SHP77 treated with DMSO at 0.1 percent for 48 hours (cell line): ENCODE measurements around the gene RINL.
A peak's percentile ranks its signal among the peaks of the same experiment; 100 is the strongest.

Source experiments
- DNase-seq: peaks from one replicate; lab custom pipeline; 2025; lab: John Stamatoyannopoulos, UW

RINL gene, protein sequence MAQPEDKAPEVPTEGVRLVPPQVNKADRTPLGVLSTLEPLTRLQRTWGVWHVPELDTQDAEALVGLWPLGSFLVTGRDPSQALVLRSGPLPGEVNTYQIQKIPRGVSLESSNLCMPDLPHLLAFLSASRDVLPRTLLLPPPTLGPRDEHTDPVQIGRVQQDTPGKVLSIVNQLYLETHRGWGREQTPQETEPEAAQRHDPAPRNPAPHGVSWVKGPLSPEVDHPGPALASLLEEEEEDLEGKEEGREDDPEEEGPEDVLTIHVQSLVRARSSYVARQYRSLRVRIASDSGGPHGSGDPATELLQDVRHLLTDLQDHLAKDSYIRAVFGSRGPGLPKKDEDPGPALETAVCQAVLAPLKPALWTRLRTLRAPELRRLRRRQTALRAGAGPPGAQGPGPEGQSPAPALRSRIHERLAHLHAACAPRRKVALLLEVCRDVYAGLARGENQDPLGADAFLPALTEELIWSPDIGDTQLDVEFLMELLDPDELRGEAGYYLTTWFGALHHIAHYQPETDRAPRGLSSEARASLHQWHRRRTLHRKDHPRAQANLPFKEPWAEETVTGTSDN

GRCh38 chr19:38877781-38878574, at the start of gene RINL:
RINL (minus strand) TSS chr19:38878275; CDS start chr19:38876742, 1,533 bp downstream.
- peak; percentile 99 for DNase-seq

DNA sequence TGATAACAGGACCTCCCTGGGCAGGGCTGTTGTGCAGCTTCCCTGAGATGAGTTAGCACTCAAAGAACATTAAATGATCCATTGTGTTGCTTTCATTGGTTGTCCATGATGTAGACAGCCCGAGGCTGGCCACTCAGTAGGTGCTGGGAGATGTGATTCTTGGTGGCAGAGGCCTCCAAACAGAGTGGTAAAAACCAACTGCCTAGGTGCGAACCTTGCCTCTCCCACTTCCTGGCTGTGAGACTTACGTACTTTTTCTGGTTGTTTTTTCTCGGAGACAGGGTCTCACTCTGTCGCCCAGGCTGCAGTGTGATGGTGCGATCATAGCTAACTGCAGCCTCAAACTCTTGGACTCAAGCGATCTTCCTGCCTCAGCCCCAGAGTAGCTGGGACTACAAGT, 46.3 kb upstream of the RINL start:
- no peak for DNase-seq

GRCh38 chr19:38922482-38922881, 44.4 kb upstream of the RINL start:
- no peak for DNase-seq

- DNase-seq: no peak
Observed at GRCh38 chr19:38921420-38922274, 43.6 kb upstream of the RINL start.

DNA sequence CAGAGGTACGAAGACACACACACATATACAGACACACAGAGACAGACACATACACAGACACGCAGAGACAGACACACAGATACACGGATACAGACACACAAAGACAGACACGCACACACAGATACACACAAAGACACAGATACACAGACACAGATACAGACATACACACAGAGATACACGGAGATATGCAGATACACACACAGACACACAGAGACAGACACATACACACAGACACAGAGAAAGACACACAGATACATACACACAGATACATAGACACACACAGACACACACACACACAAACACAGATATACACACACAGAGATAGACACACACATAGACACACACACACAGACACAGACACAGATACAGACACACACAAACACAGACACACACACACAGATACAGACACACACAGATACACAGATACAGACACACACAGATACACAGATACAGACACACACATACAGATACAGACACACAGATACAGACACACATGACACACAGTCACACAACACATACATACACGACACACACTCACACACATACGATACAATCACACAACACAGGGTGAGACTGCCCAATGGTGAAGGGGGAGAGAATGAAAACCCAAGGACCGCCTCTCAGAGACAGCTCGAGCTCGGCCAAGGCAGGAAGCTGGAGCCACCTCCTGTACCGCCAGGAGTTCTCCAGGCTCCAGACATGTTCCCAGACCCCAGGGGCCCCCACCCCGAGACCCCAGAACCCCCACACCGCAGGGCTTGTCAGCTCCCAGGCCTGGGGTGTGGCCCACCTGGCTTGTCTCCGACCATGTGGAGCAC, 42.7 kb upstream of the RINL start:
- DNase-seq: no peak

GRCh38 chr19:38919837-38920601, 41.9 kb upstream of the RINL start:
- no peak for DNase-seq

DNA sequence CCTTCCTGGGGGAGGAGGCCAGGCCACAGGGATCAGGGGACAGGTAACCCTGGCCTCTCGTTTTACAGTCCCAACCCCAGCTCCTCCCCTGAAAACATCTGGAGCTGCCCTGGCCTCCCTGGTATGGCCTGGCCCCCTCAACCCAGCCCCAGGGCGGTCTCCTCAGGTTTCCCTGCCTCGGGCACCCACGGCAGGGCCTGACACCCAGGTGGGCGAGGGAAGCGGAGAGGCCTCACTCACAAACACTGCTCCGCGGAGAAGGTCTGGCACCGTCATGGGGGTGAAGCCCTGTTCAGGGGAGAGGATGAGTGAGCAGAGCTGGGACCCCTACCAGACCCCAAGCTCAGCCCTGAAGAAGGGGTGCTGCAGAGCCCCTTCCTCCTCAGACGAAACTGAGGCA, 40.5 kb upstream of the RINL start:
- DNase-seq: no peak

DNA sequence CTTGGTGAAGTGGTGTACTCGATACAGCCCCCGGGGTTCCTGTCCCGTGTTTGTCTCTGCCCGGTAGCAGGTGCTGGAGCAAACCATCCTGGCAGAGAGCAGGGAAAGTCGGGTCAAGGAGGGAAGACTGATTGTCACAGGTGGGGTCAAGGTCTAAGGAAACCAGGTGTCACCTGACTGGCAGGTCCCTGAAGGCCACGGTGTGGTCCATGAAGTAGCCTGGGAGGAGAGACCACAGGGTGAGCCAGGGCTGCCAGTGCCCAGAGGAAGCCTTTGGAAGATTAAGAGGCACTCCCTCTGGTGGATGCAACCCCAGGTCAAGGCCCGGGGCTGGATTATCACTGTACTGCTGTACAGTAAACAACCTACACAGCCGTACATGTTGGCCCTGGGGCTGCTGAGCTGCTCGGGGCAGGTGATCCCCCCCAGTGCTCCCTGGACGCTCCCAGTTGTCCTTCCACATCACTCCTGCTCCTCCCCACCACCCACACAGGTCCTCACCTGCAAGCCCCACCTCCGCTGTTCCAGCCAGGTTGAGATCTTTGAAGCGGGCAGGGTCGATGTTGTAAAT, 39.9 kb upstream of the RINL start:
- peak; percentile 72 for DNase-seq

- DNase-seq: no peak
Observed at GRCh38 chr19:38917516-38917915, 39.4 kb upstream of the RINL start.

DNA sequence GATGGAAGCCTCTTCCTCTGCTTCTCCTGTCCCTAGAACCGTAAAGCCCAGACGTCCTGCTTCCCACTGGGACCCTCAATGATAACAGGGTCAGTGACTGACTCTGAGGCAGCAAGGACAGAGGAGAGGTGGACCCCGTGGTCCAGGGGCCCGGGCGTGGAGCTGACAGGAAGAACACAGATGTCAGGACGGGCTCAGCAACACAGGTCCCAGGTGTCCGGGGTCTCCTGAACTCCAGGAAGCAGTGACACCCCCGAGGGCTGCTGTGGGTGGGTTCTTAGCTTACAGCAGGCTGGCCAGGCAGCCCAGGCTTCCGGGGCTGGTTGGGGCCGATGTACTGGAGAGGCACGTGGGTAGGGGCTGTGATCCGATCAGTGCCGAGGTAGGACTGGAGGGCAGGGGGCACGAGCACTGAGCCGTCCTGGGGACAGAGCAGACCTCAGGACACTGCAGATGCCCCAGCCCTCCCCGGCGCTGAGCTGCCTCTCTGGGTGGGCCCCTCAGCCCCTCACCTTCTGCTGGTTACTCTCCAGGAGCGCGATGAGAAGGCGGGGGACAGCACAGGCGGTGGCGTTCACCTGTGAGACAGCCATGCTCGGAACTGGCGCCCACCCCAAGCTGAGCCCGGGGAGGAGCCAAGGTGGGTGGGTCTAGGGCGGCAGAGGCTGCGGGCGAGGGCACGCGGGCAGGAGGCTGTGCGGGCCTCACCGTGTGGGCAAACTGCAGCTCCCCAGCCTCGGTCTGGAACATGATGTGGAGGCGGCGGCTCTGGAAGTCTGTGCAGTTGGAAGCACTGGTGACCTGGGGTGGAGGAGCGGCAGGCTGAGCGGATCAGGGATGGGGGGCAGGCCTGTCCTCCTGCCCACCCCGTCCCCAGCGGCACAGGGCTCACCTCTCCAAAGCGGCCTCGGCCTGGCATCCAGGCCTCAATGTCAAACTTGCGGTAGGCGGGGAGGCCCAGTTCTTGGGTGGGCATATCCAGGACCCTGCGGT, 37.5 kb upstream of the RINL start:
- DNase-seq: no peak

DNA sequence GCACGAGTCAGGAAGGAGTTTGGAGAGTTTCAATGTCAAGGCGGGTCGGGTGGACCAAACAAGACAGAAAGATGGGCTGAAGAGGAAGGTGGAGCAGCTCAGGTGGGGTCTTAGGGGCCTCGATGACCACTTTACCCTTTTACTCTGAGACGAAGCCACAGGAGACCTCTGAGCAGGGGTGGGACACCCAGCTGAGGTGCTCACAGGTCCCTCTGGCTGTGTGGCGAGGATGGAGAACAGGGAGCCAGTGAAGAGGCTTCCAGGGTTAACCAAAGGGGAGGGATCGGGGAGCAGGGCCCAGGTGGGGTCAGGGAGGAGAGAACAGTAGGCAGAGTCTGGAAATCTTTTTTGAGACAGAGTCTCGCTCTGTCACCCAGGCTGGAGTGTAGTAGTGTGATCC, 35.9 kb upstream of the RINL start:
- no peak for DNase-seq

- no peak for DNase-seq
Observed at GRCh38 chr19:38912600-38913514, 34.8 kb upstream of the RINL start.

DNA sequence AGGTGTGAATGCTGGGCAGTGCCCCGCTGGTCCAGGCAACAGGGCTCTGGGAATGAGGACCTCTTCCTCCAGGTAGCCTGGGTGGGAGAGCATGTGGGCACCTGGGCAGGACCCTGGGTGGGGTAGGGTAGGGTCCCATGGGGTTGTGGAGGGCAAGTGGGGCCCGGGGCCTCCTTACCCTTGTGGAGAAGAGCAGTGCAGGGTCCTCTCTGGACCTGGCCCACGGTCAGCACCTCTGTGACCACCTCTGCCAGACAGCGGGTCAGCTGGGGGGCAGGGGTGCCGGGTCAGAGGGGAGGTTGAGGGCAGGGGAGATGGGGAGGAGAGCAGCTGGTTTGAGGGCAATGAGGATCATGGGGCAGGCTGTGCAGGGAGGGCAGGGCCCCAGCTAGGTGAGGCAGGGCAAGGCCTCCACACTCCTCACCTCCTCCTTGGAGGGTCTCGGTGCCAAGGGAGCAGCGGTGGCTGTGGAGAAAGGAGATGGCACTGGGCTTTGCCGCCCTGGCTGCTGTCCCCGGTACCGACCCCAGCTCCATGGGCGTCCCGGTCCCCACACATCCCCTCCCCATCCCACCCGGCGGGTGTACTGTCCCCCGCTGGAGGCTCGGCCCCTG, 33.4 kb upstream of the RINL start:
- no peak for DNase-seq

- no peak for DNase-seq
Observed at GRCh38 chr19:38910488-38910887, 32.4 kb upstream of the RINL start.

DNA sequence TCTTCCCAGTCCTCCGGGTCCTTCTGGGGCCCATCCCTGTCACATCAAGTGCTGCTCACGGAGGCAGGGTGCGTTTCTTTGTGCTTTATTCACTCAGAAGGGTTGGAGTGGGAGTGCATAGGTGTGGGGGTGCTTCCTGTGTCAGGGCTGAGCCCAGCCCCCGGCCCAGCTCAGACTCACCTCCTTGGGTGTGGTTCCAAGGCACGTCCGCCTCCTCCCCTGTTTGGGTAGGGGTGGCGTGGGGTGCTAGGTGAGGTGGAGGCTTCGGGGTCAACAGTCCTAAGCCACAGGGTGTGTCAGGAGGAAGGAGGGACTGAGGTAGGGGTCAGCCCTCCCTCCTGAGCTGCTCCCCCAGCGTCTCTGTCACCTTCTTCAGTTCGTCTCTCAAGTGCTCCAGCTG, 30.8 kb upstream of the RINL start:
- DNase-seq: no peak

DNA sequence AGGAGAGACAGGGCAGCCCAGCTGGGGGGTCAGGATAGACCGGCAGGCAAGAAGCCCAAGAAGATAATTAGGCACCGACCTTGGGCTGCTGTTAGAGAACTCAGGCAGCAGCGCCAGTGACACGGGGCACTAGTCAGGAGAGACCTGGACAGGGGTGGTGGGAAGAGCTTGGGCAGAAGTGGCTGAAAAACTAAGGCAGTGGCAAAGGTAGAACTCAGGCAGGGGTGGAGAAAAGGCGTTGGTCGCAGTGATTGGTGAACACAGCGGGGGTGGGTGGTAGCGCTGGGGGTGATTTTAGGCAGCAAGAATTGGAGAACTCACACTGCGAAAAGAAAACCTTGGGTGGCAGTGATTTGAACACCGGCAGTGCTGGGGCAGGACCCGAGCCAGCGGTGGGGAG, 29.6 kb upstream of the RINL start:
- DNase-seq: no peak

GRCh38 chr19:38907227-38907626, 29.2 kb upstream of the RINL start:
- no peak for DNase-seq
